Spleen (tissue), 7 donors: ENCODE measurements around the gene MFNG.

ENCODE experiments used
- POLR2A ChIP-seq, 3 donors: fragments of 450-650 bp; IDR thresholded peaks; one replicate each; pipeline ENCODE4 v1.5.1; 2017; ENCODE audit warnings: antibody characterized with exemption in 3 of 3, mild to moderate bottlenecking in 1 of 3
- POLR2AphosphoS5 ChIP-seq, 3 donors: sonication (generic); formaldehyde crosslinking; IDR thresholded peaks; one replicate each; pipeline ENCODE4 v1.5.1; 2017; ENCODE audit warnings: antibody characterized with exemption in 3 of 3
- TF ChIP-seq, protein P1 (sequence below), 11 experiments: fragments of 200-600 bp in 7 of 11; fragments of 450-650 bp in 4 of 11; sonication (generic) in 4 of 11; IDR thresholded peaks in 8 of 11; conservative IDR thresholded peaks in 3 of 11; 1 replicate in 7 of 11; 2 replicates in 4 of 11; pipeline versions ENCODE4 v1.4.0 to v1.8.0; 2016 to 2021; ENCODE audit warnings: antibody characterized with exemption in 11 of 11, inconsistent platforms in 4 of 11, mild to moderate bottlenecking in 1 of 11
- donor health status: DM: no; HTN: no; CAD: no; lungs with moderate emphysema.
- donor health status: DM: no; HTN: no; CAD: no.
- donor health status: DM: no; HTN: no; CAD: no.

DNA sequence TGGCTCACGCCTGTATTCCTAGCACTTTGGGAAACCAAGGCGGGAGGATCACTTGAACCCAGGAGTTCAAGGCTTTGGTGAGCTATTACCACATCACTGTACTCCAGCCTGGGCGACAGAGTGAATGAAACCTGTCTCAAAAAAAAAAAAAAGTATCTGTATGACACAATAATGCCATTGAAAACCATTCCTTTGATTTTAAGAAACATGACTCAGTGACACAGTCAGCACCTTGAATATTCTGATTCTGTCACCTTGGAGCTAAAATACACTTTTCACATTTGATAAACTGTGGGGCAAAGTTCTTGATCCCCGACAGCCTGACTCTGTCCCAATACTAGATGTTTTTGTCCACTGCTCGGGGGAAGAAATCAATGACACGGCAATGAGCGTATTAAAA lies 42.2 kb downstream of the MFNG start:
- TF ChIP-seq, protein P1, sequence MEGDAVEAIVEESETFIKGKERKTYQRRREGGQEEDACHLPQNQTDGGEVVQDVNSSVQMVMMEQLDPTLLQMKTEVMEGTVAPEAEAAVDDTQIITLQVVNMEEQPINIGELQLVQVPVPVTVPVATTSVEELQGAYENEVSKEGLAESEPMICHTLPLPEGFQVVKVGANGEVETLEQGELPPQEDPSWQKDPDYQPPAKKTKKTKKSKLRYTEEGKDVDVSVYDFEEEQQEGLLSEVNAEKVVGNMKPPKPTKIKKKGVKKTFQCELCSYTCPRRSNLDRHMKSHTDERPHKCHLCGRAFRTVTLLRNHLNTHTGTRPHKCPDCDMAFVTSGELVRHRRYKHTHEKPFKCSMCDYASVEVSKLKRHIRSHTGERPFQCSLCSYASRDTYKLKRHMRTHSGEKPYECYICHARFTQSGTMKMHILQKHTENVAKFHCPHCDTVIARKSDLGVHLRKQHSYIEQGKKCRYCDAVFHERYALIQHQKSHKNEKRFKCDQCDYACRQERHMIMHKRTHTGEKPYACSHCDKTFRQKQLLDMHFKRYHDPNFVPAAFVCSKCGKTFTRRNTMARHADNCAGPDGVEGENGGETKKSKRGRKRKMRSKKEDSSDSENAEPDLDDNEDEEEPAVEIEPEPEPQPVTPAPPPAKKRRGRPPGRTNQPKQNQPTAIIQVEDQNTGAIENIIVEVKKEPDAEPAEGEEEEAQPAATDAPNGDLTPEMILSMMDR (IDR thresholded peaks at IDR 0.05 in 8 of 11, conservative IDR thresholded peaks at IDR 0.05 in 3 of 11), result no peak
- TF ChIP-seq POLR2AphosphoS5 (IDR thresholded peaks at IDR 0.05), result no peak
- TF ChIP-seq POLR2A (IDR thresholded peaks at IDR 0.05), result no peak
